ENCODE data around the gene DLG5.

DNA sequence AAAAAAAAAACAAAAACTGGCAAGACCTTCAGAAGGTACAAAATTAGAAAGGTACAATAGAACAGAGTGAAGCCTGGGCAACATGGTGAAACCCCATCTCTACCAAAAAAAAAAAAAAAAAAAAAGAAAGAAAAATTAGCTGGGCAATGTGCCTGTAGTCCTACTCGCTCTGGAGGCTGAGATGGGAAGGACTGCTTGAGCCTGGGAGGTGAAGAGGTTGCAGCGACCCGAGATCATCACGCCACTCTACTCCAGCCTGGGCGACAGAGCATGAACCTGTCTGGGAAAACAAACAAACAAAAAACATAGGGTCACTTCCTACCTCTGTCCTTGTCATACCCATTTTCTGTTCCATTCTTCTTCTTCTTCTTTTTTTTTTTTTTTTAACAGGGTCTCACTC, 45.6 kb upstream of the DLG5 start:
- no peak for TF ChIP-seq POLR2A (IDR thresholded peaks at IDR 0.05; ENCODE audit: low read length)
- TF ChIP-seq GATA1 (IDR thresholded peaks at IDR 0.05; ENCODE audit: low read depth, low read length) = no peak

Measured in erythroblast (primary cell).